ENCODE data around the gene TRMT61A.

GRCh38 chr14:103519837-103520212, 9.2 kb upstream of the TRMT61A start:
- peak in 1 of 2 donors; percentile 68 for TF ChIP-seq POLR2A (IDR thresholded peaks at IDR 0.05)
- no peak for TF ChIP-seq CTCF (IDR thresholded peaks at IDR 0.05)

All from thyroid gland (tissue), 4 donors.